SK-N-SH treated with all-trans-retinoic acid at 6 μM for 48 hours (cell line): Measurements from ENCODE around the gene NDUFA13.

Experiments
- ATAC-seq: fragments of 200-7000 bp; cut with Tn5 transposase; 3 replicates; pipeline ENCODE4 v1.9.1; 2020; ENCODE audit warnings: mild to moderate bottlenecking, moderate library complexity
- ARNTL ChIP-seq: fragments of 450-650 bp; formaldehyde crosslinking; IDR thresholded peaks from 2 replicates; pipeline ENCODE4 v1.5.0; 2020; ENCODE audit warnings: low read depth, mild to moderate bottlenecking, moderate library complexity, borderline replicate concordance
- BACH2 ChIP-seq: fragments of 250-450 bp; sonication (Bioruptor Pico); IDR thresholded peaks from 2 replicates; pipeline ENCODE4 v1.9.0; 2021; ENCODE audit warnings: mild to moderate bottlenecking, borderline replicate concordance
- CREB5 ChIP-seq: fragments of 250-450 bp; sonication (Bioruptor Pico); IDR thresholded peaks from 2 replicates; pipeline ENCODE4 v1.5.1; 2020; ENCODE audit warnings: low read depth, mild to moderate bottlenecking, moderate library complexity
- CSDC2 ChIP-seq: fragments of 250-450 bp; sonication (Bioruptor Pico); IDR thresholded peaks from 2 replicates; pipeline ENCODE4 v1.5.0; 2020; ENCODE audit warnings: mild to moderate bottlenecking, moderate library complexity
- GLIS3 ChIP-seq: fragments of 250-450 bp; sonication (Bioruptor Pico); IDR thresholded peaks from 2 replicates; pipeline ENCODE4 v1.5.0; 2020; ENCODE audit warnings: mild to moderate bottlenecking, moderate library complexity
- ISL1 ChIP-seq: fragments of 250-450 bp; sonication (Bioruptor Pico); IDR thresholded peaks from 2 replicates; pipeline ENCODE4 v2.1.2; 2022; ENCODE audit warnings: mild to moderate bottlenecking, moderate library complexity
- OSR1 ChIP-seq: fragments of 250-450 bp; sonication (Bioruptor Pico); IDR thresholded peaks from 2 replicates; pipeline ENCODE4 v1.8.0; 2022; ENCODE audit warnings: moderate library complexity, mild to moderate bottlenecking, inconsistent platforms
- PATZ1 ChIP-seq: fragments of 250-450 bp; sonication (Bioruptor Pico); IDR thresholded peaks from 2 replicates; pipeline ENCODE4 v1.8.0; 2020; ENCODE audit warnings: mild to moderate bottlenecking, moderate library complexity, borderline replicate concordance
- POU6F1 ChIP-seq: fragments of 250-450 bp; sonication (Bioruptor Pico); IDR thresholded peaks from 2 replicates; pipeline ENCODE4 v1.8.0; 2021; ENCODE audit warnings: low read depth, mild to moderate bottlenecking, moderate library complexity, borderline replicate concordance
- PPARA ChIP-seq: fragments of 250-450 bp; sonication (Bioruptor Pico); IDR thresholded peaks from 2 replicates; pipeline ENCODE4 v1.5.0; 2020; ENCODE audit warnings: mild to moderate bottlenecking, borderline replicate concordance
- RARB ChIP-seq: fragments of 250-450 bp; sonication (Bioruptor Pico); IDR thresholded peaks from 2 replicates; pipeline ENCODE4 v1.8.0; 2021; ENCODE audit warnings: mild to moderate bottlenecking, moderate library complexity
- SNAI2 ChIP-seq: fragments of 250-450 bp; sonication (Bioruptor Pico); IDR thresholded peaks from 2 replicates; pipeline ENCODE4 v1.5.0; 2020; ENCODE audit warnings: mild to moderate bottlenecking, moderate library complexity
- TOX ChIP-seq: fragments of 250-450 bp; sonication (Bioruptor Pico); IDR thresholded peaks from 2 replicates; pipeline ENCODE4 v1.8.0; 2021; ENCODE audit warnings: mild to moderate bottlenecking, moderate library complexity, borderline replicate concordance
- TSHZ2 ChIP-seq: fragments of 250-450 bp; sonication (Bioruptor Pico); IDR thresholded peaks from 2 replicates; pipeline ENCODE4 v1.5.0; 2020; ENCODE audit warnings: mild to moderate bottlenecking, moderate library complexity
- ZC3H10 ChIP-seq: fragments of 250-450 bp; sonication (Bioruptor Pico); IDR thresholded peaks from 2 replicates; pipeline ENCODE4 v1.5.1; 2021; ENCODE audit warnings: mild to moderate bottlenecking, moderate library complexity
- ZFP3 ChIP-seq: fragments of 250-450 bp; sonication (Bioruptor Pico); IDR thresholded peaks from 2 replicates; pipeline ENCODE4 v1.5.0; 2020; ENCODE audit warnings: mild to moderate bottlenecking, moderate library complexity
- ZFP30 ChIP-seq: fragments of 450-650 bp; formaldehyde crosslinking; IDR thresholded peaks from 2 replicates; pipeline ENCODE4 v1.5.0; 2022; ENCODE audit warnings: mild to moderate bottlenecking, moderate library complexity
- ZNF565 ChIP-seq: fragments of 450-650 bp; formaldehyde crosslinking; conservative IDR thresholded peaks from 2 replicates; pipeline ENCODE4 v1.5.0; 2020; ENCODE audit warnings: low read depth, mild to moderate bottlenecking, moderate library complexity
- ZNF70 ChIP-seq: fragments of 450-650 bp; formaldehyde crosslinking; IDR thresholded peaks from 2 replicates; pipeline ENCODE4 v1.5.0; 2020; ENCODE audit warnings: mild to moderate bottlenecking, moderate library complexity
- ZNF8 ChIP-seq: fragments of 450-650 bp; formaldehyde crosslinking; IDR thresholded peaks from 2 replicates; pipeline ENCODE4 v1.5.0; 2020; ENCODE audit warnings: mild to moderate bottlenecking, moderate library complexity

The NDUFA13 gene

GRCh38 chr19:19504754-19505668 lies 11.0 kb upstream of the NDUFA13 start:
- ATAC-seq = no peak

GRCh38 chr19:19505669-19506326 lies 10.2 kb upstream of the NDUFA13 start:
- ATAC-seq = no peak
- no peak for TF ChIP-seq GLIS3 (CRISPR knock-in tag)
- no peak for TF ChIP-seq ZNF70
- no peak for TF ChIP-seq CSDC2 (CRISPR knock-in tag)
- TF ChIP-seq CREB5 (CRISPR knock-in tag) = no peak
- TF ChIP-seq BACH2 (CRISPR knock-in tag) = no peak
- no peak for TF ChIP-seq PPARA (CRISPR knock-in tag)
- TF ChIP-seq ISL1 = no peak
- TF ChIP-seq RARB (CRISPR knock-in tag) = no peak
- no peak for TF ChIP-seq ARNTL
- TF ChIP-seq ZC3H10 (CRISPR knock-in tag) = no peak
- no peak for TF ChIP-seq OSR1 (CRISPR knock-in tag)
- no peak for TF ChIP-seq TOX (CRISPR knock-in tag)
- no peak for TF ChIP-seq ZNF565 (CRISPR knock-in tag)
- TF ChIP-seq SNAI2 (CRISPR knock-in tag) = no peak

More at GRCh38 chr19:19504754-19505668, 11.0 kb upstream of the NDUFA13 start:
- TF ChIP-seq PATZ1 (CRISPR knock-in tag) (no peak), TSHZ2 (CRISPR knock-in tag) (no peak), ZNF8 (CRISPR knock-in tag) (no peak), ZNF70 (no peak), TOX (CRISPR knock-in tag) (no peak), ZFP3 (CRISPR knock-in tag) (no peak), ZNF565 (CRISPR knock-in tag) (no peak), SNAI2 (CRISPR knock-in tag) (no peak), CREB5 (CRISPR knock-in tag) (no peak), RARB (CRISPR knock-in tag) (no peak), ISL1 (no peak), ZFP30 (CRISPR knock-in tag) (no peak), POU6F1 (CRISPR knock-in tag) (no peak), ZC3H10 (CRISPR knock-in tag) (no peak)
- TF ChIP-seq, all 23 proteins: peak for 0
